Gastrocnemius medialis (tissue), 4 donors: ENCODE measurements around the gene TARS3. TPM values are rescaled to one million over a fixed set of nuclear protein-coding genes. Genes with fewer than 3 reads are reported as not detected.
"Not testable (repeated sequence)": the region's sequence is repeated elsewhere in the genome, so short reads cannot be mapped to it uniquely, and the experiment has no call there.

Experiments
- ATAC-seq, 2 donors: fragments of 150-250 bp; one replicate each; pipeline ENCODE4 v1.9.1; 2016
- DNase-seq, 2 donors: peaks; one replicate each; pipeline ENCODE4 v3.0.0-alpha.2; 2019
- H3K27ac ChIP-seq, 4 donors: fragments of 200-600 bp; sonication (generic); 1 replicate in 1 of 4; 2 replicates in 3 of 4; pipeline ENCODE4 v1.5.1; 2016 to 2018; ENCODE audit warnings: mild to moderate bottlenecking in 2 of 4, moderate library complexity in 1 of 4
- H3K27me3 ChIP-seq, 3 donors: fragments of 200-600 bp; sonication (generic) in 2 of 3; 1 replicate in 1 of 3; 2 replicates in 2 of 3; pipeline versions ENCODE4 v1.5.1 to v1.6.0; 2016 to 2019; ENCODE audit warnings: mild to moderate bottlenecking in 1 of 3, moderate library complexity in 1 of 3
- H3K36me3 ChIP-seq, 2 donors: fragments of 200-600 bp; sonication (generic) in 1 of 2; one replicate each; pipeline ENCODE4 v1.5.1; 2017 to 2018
- H3K4me1 ChIP-seq, 2 donors: fragments of 200-600 bp; sonication (generic) in 1 of 2; one replicate each; pipeline ENCODE4 v1.5.1; 2016 to 2017; ENCODE audit warnings: mild to moderate bottlenecking in 2 of 2
- H3K4me3 ChIP-seq, 4 donors: fragments of 200-600 bp; sonication (generic) in 3 of 4; 1 replicate in 1 of 4; 2 replicates in 3 of 4; pipeline ENCODE4 v1.5.1; 2016 to 2019; ENCODE audit warnings: mild to moderate bottlenecking in 2 of 4
- H3K9me3 ChIP-seq, 3 donors: fragments of 200-600 bp; sonication (generic) in 2 of 3; 1 replicate in 1 of 3; 2 replicates in 2 of 3; pipeline ENCODE4 v1.5.1; 2016 to 2019
- CTCF ChIP-seq, 5 experiments: fragments of 450-650 bp in 3 of 5; fragments of 200-600 bp in 2 of 5; sonication (generic) in 2 of 5; IDR thresholded peaks in 4 of 5; conservative IDR thresholded peaks in 1 of 5; 1 replicate in 4 of 5; 2 replicates in 1 of 5; pipeline ENCODE4 v1.5.1; 2016 to 2019; ENCODE audit warnings: antibody characterized with exemption in 5 of 5, mild to moderate bottlenecking in 3 of 5, moderate library complexity in 3 of 5
- POLR2A ChIP-seq, 2 donors: fragments of 450-650 bp; IDR thresholded peaks; one replicate each; pipeline ENCODE4 v1.6.1; 2017; ENCODE audit warnings: antibody characterized with exemption in 2 of 2, mild to moderate bottlenecking in 2 of 2, moderate library complexity in 2 of 2
- in situ Hi-C, 4 donors: fragments of 200-750 bp; cut with MboI; loops; one replicate each; pipeline versions ENCODE4 v1.15.0 to v1.8.0; 2017; ENCODE audit warnings: low sequenced_read_pairs in 4 of 4
- intact Hi-C: fragments of 100-400 bp; cut with DNase I; formaldehyde crosslinking; loops from one replicate; pipeline ENCODE4 v1.15.1; 2023; ENCODE audit warnings: low total_unique reads
- total RNA-seq, 4 donors: library from RNA; depleted of rRNA; stranded (reverse); fragments of >200 nt; gene quantifications; one replicate each; pipeline versions ENCODE4 v1.1.0 to v1.2.3, GENCODE V29; 2016

The TARS3 gene
- total RNA-seq: 10 to 100 TPM; 38.3 to 69.9 (median 55.4) TPM

GRCh38 chr15:101723874-101724674, at the start of gene TARS3:
Gene TARS3, minus strand, starts transcription at chr15:101724473. Its CDS starts 86 bp downstream, at chr15:101724387.
- TF ChIP-seq CTCF (IDR thresholded peaks at IDR 0.05 in 4 of 5, conservative IDR thresholded peaks at IDR 0.05 in 1 of 5): peak in 4 of 5 experiments; percentile 16 to 39 (median 24)
- peak; percentile 94 to 96 for TF ChIP-seq POLR2A (IDR thresholded peaks at IDR 0.05)
- peak; percentile 96 to 97 for ATAC-seq

GRCh38 chr15:101773496-101774100, 49.3 kb upstream of the TARS3 start:
- no peak overlapping the region for H3K27ac ChIP-seq
- DNase-seq (no peak), ATAC-seq (no peak)
- H3K4me3 ChIP-seq: no peak overlapping the region
- TF ChIP-seq POLR2A (IDR thresholded peaks at IDR 0.05): no peak
- TF ChIP-seq CTCF (IDR thresholded peaks at IDR 0.05 in 4 of 5, conservative IDR thresholded peaks at IDR 0.05 in 1 of 5): no peak
- H3K9me3 ChIP-seq: no peaks in the 10 kb centered on the region
- in situ Hi-C loops: no loop called here
- intact Hi-C loops: no loop called here
- H3K4me1 ChIP-seq: no peaks in the 10 kb centered on the region
- H3K36me3 ChIP-seq: no peaks in the 10 kb centered on the region
- no peaks in the 10 kb centered on the region for H3K27me3 ChIP-seq

More at GRCh38 chr15:101723874-101724674, at the start of gene TARS3:
- Histone ChIP-seq H3K27me3 (no peaks in the 10 kb centered on the region), H3K9me3 (no peaks in the 10 kb centered on the region), H3K36me3 (peaks cover 0 to 27% of the 10 kb centered on the region in 2 donors), H3K4me1 (peaks cover 12 to 14% of the 10 kb centered on the region in 2 donors), H3K27ac (peak within 1 kb of the TSS; percentile 90 to 97 (median 97)), H3K4me3 (peak within 1 kb of the TSS; percentile 79 to 90 (median 84))
- intact Hi-C loops: loop anchor here (5.0 kb wide), 2 partner anchors 72 to 422 kb away; partner anchors contain the start of gene TM2D3
- in situ Hi-C loops: no loop called here
- peak; percentile 95 for DNase-seq

GRCh38 chr15:101772921-101773320, 48.6 kb upstream of the TARS3 start:
- no peak for DNase-seq
- TF ChIP-seq CTCF (IDR thresholded peaks at IDR 0.05 in 4 of 5, conservative IDR thresholded peaks at IDR 0.05 in 1 of 5): no peak
- no peak for TF ChIP-seq POLR2A (IDR thresholded peaks at IDR 0.05)
- Histone ChIP-seq H3K27ac (no peak overlapping the region), H3K4me1 (no peaks in the 10 kb centered on the region), H3K9me3 (no peaks in the 10 kb centered on the region), H3K36me3 (no peaks in the 10 kb centered on the region), H3K4me3 (no peak overlapping the region), H3K27me3 (no peaks in the 10 kb centered on the region)
- ATAC-seq: no peak
- in situ Hi-C loops (no loop called here), intact Hi-C loops (no loop called here)

- DNase-seq, H3K27me3 ChIP-seq, intact Hi-C loops, ATAC-seq, H3K9me3 ChIP-seq, H3K36me3 ChIP-seq, in situ Hi-C loops, H3K4me1 ChIP-seq, H3K27ac ChIP-seq, H3K4me3 ChIP-seq: not testable (repeated sequence)
These were observed 42.9 kb upstream of the TARS3 start for GRCh38 chr15:101767083-101767640.
